22Rv1 (cell line): ENCODE measurements around the gene FAM170B.

Source experiments
- ZFX ChIP-seq: fragments of 450-650 bp; IDR thresholded peaks from 2 replicates; pipeline ENCODE4 v1.6.1; 2017; ENCODE audit warnings: antibody characterized with exemption, borderline replicate concordance
- TF ChIP-seq, protein P1 (sequence below): fragments of 450-650 bp; IDR thresholded peaks from 2 replicates; pipeline ENCODE4 v1.5.1; 2017; ENCODE audit warnings: mild to moderate bottlenecking

DNA sequence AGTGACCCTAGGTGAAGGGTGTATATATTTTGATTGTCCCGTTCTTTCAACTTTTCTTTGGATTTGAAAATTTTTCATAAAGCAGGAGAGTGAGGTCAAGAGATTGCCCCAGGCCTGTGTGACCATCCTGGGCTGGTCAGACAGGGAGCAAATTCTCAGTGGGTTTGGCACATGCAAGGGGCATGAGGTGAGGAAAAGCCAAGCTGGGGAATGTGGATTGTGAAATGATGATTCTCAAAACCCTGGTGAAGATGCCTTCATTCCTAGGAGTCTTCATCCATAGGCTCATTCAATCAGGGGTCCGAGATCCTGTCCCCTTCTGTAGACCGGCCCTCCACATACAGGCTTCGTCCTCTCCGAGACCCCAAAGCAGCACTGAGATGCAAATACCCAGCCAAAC lies 27.0 kb upstream of the FAM170B start:
- TF ChIP-seq, protein P1, sequence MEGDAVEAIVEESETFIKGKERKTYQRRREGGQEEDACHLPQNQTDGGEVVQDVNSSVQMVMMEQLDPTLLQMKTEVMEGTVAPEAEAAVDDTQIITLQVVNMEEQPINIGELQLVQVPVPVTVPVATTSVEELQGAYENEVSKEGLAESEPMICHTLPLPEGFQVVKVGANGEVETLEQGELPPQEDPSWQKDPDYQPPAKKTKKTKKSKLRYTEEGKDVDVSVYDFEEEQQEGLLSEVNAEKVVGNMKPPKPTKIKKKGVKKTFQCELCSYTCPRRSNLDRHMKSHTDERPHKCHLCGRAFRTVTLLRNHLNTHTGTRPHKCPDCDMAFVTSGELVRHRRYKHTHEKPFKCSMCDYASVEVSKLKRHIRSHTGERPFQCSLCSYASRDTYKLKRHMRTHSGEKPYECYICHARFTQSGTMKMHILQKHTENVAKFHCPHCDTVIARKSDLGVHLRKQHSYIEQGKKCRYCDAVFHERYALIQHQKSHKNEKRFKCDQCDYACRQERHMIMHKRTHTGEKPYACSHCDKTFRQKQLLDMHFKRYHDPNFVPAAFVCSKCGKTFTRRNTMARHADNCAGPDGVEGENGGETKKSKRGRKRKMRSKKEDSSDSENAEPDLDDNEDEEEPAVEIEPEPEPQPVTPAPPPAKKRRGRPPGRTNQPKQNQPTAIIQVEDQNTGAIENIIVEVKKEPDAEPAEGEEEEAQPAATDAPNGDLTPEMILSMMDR = no peak
- TF ChIP-seq ZFX = no peak
